ENCODE results near the gene TBC1D2.

Gene TBC1D2, protein sequence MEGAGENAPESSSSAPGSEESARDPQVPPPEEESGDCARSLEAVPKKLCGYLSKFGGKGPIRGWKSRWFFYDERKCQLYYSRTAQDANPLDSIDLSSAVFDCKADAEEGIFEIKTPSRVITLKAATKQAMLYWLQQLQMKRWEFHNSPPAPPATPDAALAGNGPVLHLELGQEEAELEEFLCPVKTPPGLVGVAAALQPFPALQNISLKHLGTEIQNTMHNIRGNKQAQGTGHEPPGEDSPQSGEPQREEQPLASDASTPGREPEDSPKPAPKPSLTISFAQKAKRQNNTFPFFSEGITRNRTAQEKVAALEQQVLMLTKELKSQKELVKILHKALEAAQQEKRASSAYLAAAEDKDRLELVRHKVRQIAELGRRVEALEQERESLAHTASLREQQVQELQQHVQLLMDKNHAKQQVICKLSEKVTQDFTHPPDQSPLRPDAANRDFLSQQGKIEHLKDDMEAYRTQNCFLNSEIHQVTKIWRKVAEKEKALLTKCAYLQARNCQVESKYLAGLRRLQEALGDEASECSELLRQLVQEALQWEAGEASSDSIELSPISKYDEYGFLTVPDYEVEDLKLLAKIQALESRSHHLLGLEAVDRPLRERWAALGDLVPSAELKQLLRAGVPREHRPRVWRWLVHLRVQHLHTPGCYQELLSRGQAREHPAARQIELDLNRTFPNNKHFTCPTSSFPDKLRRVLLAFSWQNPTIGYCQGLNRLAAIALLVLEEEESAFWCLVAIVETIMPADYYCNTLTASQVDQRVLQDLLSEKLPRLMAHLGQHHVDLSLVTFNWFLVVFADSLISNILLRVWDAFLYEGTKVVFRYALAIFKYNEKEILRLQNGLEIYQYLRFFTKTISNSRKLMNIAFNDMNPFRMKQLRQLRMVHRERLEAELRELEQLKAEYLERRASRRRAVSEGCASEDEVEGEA

DNA sequence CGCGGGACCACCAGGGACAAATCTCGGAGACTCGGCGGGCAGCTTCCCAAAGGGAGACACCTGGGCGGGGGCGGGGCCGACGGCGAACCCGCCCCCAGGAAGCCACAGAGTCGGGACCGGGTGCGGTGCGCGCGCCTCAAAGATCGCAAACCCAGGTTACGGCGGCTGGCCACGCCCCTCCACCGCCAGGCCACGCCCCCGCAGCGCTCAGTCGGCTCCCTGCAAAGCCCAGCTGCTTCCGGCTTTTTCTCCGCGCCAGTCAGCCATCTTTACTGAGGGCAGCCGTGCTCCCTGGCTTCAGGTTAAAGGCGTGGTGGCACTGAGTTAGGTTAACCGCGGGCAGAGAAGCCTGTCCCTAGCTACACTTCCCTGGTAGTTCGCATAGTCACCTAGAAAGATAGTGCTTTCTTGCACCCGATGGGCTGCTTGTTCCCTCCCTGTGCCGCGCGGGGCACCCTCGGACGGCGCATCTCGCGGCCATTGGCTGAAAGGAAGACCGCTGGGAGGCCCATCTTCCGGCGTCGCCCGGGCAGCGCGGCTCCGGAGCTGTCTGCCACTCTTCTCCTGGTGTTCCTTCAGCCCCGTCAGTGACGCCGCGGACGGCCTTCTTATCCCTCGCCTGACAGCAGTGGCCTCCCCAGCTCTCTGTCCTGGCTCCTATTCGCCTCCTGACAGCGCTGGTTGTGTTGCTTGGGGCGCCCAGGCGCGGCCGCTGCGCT is at the start of gene TBC1D2:
Gene TBC1D2, minus strand, starts transcription at position 72 of the 719 bp plus-strand sequence. CDS start 108 bp downstream, outside the sequence.
- peak; percentile 85 for DNase-seq (ENCODE audit: extremely low read depth, low read depth)
- TF ChIP-seq, protein P1, sequence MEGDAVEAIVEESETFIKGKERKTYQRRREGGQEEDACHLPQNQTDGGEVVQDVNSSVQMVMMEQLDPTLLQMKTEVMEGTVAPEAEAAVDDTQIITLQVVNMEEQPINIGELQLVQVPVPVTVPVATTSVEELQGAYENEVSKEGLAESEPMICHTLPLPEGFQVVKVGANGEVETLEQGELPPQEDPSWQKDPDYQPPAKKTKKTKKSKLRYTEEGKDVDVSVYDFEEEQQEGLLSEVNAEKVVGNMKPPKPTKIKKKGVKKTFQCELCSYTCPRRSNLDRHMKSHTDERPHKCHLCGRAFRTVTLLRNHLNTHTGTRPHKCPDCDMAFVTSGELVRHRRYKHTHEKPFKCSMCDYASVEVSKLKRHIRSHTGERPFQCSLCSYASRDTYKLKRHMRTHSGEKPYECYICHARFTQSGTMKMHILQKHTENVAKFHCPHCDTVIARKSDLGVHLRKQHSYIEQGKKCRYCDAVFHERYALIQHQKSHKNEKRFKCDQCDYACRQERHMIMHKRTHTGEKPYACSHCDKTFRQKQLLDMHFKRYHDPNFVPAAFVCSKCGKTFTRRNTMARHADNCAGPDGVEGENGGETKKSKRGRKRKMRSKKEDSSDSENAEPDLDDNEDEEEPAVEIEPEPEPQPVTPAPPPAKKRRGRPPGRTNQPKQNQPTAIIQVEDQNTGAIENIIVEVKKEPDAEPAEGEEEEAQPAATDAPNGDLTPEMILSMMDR (IDR thresholded peaks at IDR 0.05; ENCODE audit: low read depth, low read length, missing control alignments), result no peak
- peak within 1 kb of the TSS; percentile 90 for H3K4me3 ChIP-seq (replicated peaks; ENCODE audit: low read depth, low read length)

DNA sequence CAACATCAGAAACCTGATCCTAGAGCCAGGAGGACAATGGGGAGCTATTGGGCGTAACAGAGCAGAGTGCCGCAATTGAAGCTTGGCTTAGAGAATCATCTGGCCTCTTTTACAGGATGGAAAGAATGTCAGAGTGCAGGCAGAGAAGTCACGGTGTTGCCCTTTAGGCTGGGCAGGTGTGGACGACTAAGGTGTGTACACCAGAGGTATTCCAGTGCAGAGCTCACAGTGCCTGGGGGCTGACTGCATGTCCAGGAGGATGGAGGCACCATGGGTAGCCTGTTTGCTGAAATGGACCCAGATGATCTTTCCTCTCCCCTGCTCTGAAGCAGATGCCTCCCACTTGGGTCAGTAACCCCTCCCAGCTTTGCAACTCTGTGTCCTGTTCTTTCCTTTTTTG is 48.9 kb upstream of the TBC1D2 start:
- TF ChIP-seq, protein P1 (IDR thresholded peaks at IDR 0.05; ENCODE audit: low read depth, low read length, missing control alignments), result no peak
- DNase-seq (ENCODE audit: extremely low read depth, low read depth), result no peak
- H3K4me3 ChIP-seq (replicated peaks; ENCODE audit: low read depth, low read length), result no peak overlapping the region

DNA sequence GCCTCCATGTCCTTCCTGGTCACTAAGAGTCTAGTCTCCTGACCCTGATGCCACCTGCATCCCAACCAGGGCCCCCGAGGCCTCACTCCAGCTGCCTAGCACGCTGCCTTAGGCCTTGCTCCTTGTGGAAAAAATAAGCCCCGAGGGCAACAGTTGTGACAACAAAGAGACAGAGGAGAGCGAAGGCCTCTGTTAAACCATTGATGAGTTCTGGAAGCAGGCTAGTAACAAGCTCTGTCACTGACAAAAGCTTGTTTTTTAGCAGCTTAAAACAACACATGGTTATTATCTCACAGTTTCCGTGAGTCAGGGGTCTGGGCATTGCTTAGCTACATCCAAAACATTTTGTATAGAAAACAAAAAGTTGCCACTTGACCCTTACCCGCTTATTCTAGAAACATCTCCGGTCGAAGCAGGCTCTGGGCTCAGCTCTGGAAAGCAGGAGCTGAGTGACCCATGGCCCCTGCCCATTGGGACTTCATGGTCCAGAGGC is 48.2 kb upstream of the TBC1D2 start:
- no peak overlapping the region for H3K4me3 ChIP-seq (replicated peaks; ENCODE audit: low read depth, low read length)
- no peak for DNase-seq (ENCODE audit: extremely low read depth, low read depth)
- TF ChIP-seq, protein P1 (IDR thresholded peaks at IDR 0.05; ENCODE audit: low read depth, low read length, missing control alignments), result no peak

DNA sequence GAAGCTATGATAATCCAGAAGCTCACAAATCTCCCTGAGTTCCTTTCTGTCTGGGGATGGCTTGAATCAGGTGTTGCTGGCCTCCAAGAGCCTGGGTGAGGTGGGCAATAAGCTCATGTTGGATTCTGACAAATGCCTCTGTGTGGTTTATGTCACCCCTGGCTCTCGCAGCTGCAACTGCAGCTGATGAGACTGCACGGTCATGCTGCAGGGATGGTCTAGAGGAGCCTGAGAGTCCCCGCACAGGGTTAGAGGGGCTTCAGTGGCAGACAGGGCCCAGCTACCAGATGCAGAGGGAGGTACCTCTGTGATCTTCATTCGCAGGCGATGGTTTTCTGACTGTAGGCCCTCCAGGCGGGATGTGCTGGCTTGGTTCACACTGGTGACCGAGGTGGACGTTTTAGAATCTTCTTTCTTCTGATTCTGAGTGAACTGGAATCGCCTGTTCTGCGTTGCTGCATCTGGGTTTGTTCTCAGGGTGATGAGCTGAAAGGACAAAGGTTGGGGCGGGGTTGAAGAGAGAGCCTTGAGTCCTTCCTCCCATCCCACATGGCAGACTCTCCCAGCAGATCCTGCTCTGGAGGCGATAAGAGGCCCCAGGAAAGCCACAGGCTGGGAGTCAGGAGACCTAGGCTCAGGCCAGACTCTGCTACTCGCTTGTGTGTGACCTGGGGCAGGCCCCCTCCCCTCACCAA is 47.6 kb upstream of the TBC1D2 start:
- TF ChIP-seq, protein P1 (IDR thresholded peaks at IDR 0.05; ENCODE audit: low read depth, low read length, missing control alignments), result no peak
- DNase-seq (ENCODE audit: extremely low read depth, low read depth), result no peak
- no peak overlapping the region for H3K4me3 ChIP-seq (replicated peaks; ENCODE audit: low read depth, low read length)

DNA sequence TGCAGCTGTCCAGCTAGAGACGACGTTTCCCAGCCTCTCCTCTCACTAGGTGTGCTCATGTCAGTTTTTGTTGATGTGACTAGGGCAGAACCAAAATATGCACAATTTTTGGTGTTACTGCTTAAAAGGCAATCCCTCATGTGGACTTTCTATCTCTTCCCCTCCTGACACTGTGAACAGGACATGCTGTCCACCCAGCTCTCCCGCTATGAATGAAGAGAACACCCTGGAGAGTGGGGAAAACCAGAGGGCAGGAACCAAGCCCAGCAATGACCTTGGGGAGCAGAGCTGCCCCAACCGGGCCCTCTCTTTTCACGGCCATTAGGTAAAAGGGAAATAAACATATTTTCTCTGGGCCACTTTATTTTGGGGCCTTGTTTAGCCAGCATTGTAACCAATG is 46.7 kb upstream of the TBC1D2 start:
- TF ChIP-seq, protein P1 (IDR thresholded peaks at IDR 0.05; ENCODE audit: low read depth, low read length, missing control alignments), result no peak
- H3K4me3 ChIP-seq (replicated peaks; ENCODE audit: low read depth, low read length), result no peak overlapping the region
- no peak for DNase-seq (ENCODE audit: extremely low read depth, low read depth)

DNA sequence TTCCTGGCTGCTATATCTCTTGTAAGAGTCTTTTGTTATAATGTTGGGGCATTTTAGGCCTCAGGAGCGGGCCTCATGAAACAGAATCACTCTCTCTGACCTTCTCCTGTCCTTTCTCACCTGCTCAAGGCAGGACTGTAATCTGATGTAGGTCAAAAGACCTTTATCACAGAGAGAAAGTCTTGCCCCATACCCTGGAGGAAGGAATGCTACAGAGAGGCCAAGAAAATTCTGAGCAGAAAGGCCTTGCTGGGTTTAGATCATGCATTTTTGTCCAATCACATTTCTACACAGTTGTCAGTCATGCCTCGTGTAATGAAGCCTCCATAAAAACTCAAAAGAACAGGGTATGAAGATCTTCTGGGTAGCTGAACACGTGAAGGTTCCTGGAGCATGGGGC is 45.2 kb upstream of the TBC1D2 start:
- no peak overlapping the region for H3K4me3 ChIP-seq (replicated peaks; ENCODE audit: low read depth, low read length)
- no peak for DNase-seq (ENCODE audit: extremely low read depth, low read depth)
- TF ChIP-seq, protein P1 (IDR thresholded peaks at IDR 0.05; ENCODE audit: low read depth, low read length, missing control alignments), result no peak

All from HFF-Myc (cell line).